H54 (cell line): ENCODE results near the gene GNAQ.
"Not testable (repeated sequence)": the region's sequence is repeated elsewhere in the genome, so short reads cannot be mapped to it uniquely, and the experiment has no call there.

Experiments
- DNase-seq: peaks from one replicate; pipeline ENCODE4 v3.0.0; 2011; ENCODE audit warnings: low spot score, mixed read lengths; ENCODE audit not compliant: insufficient read length
- FAIRE-seq: peaks from 3 replicates; lab custom pipeline; 2011; peaks lifted over from hg19 to GRCh38; lab: Jason Lieb, UNC
- POLR2A ChIP-seq: IDR thresholded peaks from 2 replicates; pipeline ENCODE4 v1.6.1; 2011; ENCODE audit warnings: low read depth, mild to moderate bottlenecking, low read length

The GNAQ gene

DNA sequence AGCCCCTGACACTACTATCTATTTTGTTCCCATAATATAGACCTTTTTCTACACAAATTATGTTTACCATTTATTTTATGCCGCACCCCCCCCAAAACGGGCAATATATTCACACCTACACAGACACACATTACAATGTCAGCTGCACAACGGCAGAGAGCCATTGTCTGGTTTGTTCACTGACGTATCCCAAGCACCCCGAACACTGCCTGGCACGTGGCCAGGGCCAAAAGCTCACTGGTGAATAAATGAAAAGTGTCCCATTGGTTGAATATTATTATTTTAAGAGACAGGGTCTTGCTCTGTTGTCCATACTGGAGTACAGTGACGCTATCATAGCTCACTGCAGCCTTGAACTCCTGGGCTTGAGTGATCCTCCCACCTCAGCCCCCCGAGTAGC, 150.5 kb downstream of the GNAQ start:
- no peak for DNase-seq
- TF ChIP-seq POLR2A, result no peak
- no peak for FAIRE-seq

- TF ChIP-seq POLR2A, result no peak
- DNase-seq (no peak), FAIRE-seq (peak; percentile 73)
Measured at GRCh38 chr9:77879437-77879943, 152.1 kb downstream of the GNAQ start.

GRCh38 chr9:77878793-77879192, 152.8 kb downstream of the GNAQ start:
- FAIRE-seq, result not testable (repeated sequence)

DNA sequence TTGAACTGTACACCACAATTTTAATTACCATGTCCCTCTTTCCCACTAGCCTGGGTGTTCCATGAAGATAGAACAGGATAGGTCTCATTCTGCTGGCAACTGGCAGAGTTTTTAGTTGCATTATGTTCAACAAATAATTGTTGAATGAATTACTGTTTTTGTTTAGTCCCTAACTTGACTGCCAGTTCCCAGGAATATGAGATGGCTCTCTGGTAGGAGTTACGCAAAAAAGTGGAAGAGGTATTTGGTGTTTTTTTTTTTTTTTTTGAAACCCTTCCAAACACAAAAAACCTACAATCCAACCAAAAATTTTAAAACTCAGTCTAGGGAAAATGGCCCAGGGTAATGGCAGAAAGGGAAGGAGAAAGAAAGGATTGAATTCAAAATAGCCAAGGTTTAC, 153.6 kb downstream of the GNAQ start:
- DNase-seq (no peak), FAIRE-seq (peak; percentile 6)
- no peak for TF ChIP-seq POLR2A

More at GRCh38 chr9:77878793-77879192, 152.8 kb downstream of the GNAQ start:
- not testable (repeated sequence) for DNase-seq

DNA sequence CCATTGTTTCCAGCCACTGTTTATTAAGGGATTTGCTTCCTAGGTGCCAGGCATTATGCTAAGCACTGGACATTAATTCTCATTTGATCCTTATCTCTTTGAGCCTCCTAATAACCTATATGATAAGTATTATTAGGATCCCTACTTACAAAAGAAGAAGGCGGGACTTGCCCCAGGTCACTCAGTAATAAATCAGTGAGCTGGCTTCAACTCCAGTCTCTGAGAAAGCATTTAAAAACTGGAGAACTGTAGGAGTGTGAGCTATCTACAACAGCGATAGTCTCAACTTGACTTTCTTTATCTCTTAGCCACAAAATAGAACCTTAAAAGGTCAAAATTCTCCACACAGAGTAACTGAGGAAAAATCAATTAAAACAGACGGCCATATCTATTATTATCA, 155.0 kb downstream of the GNAQ start:
- no peak for FAIRE-seq
- no peak for TF ChIP-seq POLR2A
- no peak for DNase-seq

- DNase-seq (peak; percentile 32), FAIRE-seq (peak; percentile 66)
- no peak for TF ChIP-seq POLR2A
Measured at GRCh38 chr9:77876091-77876490, 155.5 kb downstream of the GNAQ start.

- TF ChIP-seq POLR2A, result no peak
- DNase-seq, result no peak
- no peak for FAIRE-seq
Measured at GRCh38 chr9:77872863-77873262, 158.7 kb downstream of the GNAQ start.

- FAIRE-seq (no peak), DNase-seq (no peak)
Measured at GRCh38 chr9:77872177-77872576, 159.4 kb downstream of the GNAQ start.

GRCh38 chr9:77871483-77871882, 160.1 kb downstream of the GNAQ start:
- DNase-seq (no peak), FAIRE-seq (peak; percentile 85)
- no peak for TF ChIP-seq POLR2A

More at GRCh38 chr9:77872177-77872576, 159.4 kb downstream of the GNAQ start:
- no peak for TF ChIP-seq POLR2A

DNA sequence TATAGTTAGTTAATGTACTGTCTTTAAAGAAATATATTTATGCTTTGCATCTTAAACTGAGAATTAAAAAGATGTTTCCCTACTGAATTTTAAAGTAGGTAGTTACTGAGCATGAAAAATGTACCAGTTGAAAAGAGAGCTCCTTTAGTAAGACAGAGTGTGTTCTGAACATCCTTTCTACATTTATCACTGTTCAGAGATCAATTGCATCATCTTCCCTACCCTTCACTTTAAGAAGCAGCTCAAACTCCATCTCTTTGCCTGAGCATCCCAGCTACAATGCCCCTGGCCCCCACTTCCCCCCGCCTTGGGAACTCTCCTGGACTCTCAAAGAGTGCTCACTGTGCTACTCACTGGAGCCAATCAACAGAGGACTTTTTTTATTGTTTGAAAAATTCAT, 164.7 kb downstream of the GNAQ start:
- peak; percentile 41 for FAIRE-seq
- no peak for TF ChIP-seq POLR2A

GRCh38 chr9:77865385-77866047, 166.1 kb downstream of the GNAQ start:
- no peak for TF ChIP-seq POLR2A
- no peak for DNase-seq
- FAIRE-seq, result peak; percentile 68

More for the DNA sequence above, 164.7 kb downstream of the GNAQ start:
- no peak for DNase-seq

DNA sequence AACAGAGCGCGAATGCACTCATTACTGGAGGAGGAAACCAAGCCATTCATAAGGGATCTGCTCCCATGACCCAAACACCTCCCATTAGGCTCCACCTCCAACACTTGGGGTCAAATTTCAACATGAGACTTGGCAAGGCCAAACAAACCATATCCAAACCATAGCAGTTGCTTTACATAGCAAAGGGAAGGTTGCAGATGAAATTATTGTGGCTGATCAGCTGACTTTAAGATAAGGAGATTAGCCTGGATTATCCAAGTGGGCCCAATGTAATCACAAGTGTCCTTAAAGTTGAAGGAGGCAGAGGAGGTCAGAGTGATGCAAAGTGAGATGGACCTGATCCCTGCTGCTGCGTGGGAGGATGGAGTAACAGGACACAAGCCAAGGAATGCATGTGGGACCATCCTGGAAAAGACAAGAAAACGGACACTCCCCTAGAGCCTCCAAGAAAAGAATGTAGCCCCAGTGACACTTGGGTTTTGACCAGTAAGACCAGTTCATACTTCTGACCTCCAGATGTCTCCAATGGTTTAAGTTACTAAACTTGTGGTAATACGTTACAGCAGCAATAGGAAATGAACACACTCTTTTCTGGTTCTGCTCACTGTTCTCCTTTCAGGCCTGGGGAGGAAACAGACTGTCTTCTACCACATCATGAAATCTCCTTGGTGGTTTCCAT, 167.3 kb downstream of the GNAQ start:
- no peak for DNase-seq
- no peak for TF ChIP-seq POLR2A
- peak; percentile 71 for FAIRE-seq

DNA sequence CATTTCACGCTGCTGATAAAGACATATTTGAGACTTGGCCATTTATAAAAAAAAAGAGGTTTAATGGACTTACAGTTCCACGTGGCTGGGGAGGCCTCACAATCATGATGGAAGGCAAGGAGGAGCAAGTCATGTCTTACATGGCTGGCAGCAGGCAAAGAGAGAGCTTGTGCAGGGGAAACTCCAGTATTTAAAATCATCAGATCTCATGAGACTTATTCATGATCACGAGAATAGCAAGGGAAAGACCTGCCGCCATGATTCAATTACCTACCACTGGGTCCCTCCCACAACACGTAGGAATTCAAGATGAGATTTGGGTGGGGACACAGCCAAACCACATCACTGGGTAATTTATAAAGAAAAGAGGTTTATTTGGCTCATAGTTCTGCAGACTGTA, 168.0 kb downstream of the GNAQ start:
- DNase-seq, FAIRE-seq: not testable (repeated sequence)

GRCh38 chr9:77860953-77861352, 170.7 kb downstream of the GNAQ start:
- DNase-seq, FAIRE-seq: not testable (repeated sequence)

DNA sequence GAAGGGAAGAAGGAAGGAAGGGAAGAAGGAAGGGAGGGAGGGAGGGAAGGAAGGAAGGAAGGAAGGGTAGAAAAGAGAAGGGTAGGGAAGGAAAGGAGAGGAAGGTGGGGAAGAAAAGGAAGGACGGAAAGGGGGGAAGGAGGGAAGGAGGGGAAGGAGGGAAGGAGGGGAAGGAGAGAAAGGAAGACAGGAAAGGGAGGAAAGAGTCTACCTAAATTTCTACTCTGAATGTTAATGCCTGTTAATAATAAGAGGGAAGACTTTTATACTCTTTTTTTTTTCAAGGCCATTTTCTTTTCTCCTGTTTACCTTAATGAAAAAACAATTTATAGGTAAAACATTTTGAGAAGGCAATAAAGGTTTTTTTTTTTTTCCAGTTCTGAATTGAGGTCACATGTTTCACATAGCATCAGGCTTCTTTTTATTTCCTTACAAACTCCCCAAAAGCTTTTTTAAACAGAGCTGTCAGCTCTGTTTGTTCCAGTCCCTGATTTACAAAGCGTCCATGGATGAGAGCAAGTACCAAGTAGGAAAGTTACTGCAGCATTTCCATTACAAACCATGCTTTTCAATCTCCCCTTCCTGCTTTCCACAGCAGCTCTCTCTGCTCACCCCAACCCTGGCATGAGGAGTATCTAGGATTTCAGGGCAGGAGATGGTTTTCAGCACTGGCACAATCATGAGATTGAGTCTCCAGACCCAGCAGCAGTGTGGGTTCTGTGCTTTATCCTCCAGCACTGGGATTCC, 173.9 kb downstream of the GNAQ start:
- peak; percentile 73 for FAIRE-seq
- TF ChIP-seq POLR2A, result no peak

More for the DNA sequence above, 173.9 kb downstream of the GNAQ start:
- no peak for DNase-seq
